NCI-H748 (cell line): Measurements from ENCODE around the gene ATP13A3.
"Not testable (repeated sequence)": the region's sequence is repeated elsewhere in the genome, so short reads cannot be mapped to it uniquely, and the experiment has no call there.

Source experiments
- DNase-seq: peaks from one replicate; lab custom pipeline; 2025; ENCODE audit not compliant: unreplicated experiment; lab: John Stamatoyannopoulos, UW

The ATP13A3 gene

DNA sequence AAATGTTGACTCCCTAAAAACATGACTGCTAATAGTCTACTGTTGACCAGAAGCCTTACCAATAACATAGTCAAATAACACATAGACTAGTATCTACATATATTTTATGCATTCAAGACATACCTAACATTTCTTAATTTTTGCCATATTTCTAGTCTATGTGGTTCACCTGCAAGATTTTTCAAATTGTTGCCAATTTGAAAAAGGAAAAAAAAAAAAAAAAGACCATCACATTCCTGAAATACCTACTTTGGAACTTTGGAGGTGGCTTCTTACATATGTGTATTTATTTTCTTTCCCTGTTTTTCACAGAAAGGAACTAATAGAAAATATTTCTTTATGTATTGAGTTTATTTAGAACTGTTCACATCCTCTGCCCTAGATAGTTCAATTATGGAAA lies 13.4 kb upstream of the ATP13A3 start:
- DNase-seq: no peak

- DNase-seq: not testable (repeated sequence)
These were observed 12.7 kb upstream of the ATP13A3 start for GRCh38 chr3:194499516-194499915.

- DNase-seq: no peak
These were observed 11.2 kb upstream of the ATP13A3 start for GRCh38 chr3:194497799-194498575.

DNA sequence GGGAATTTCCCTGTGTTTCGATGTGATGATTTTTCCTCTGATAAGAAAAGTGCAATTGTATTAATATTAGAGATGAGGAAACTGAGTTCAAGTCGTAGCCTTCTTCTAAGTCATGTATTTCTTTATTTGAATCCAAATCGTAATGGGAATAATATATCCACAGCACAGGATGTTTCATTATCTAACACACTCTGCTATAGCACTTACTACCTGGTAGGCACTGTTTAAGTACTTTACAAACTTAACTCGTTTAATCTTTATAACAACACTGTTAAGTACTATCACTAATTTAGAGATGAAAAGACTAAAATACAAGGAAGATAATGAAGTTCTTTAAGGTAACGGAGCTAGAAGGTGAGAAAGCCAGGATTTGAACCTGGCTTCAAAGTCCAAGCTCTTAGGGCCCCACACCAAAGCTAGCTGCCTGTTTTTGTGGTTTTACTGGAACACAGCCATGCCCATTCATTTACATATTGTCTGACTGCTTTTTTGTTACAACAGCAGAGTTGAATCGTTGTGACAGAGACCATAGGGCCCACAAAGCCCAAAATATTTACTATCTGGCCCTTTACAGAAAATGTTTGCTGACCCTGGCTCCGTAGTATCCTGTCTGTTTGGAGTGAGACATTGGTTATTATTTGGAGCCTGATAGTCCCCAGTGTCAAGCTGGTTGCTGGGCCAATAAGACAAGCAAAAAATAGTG lies 9.6 kb upstream of the ATP13A3 start:
- no peak for DNase-seq

DNA sequence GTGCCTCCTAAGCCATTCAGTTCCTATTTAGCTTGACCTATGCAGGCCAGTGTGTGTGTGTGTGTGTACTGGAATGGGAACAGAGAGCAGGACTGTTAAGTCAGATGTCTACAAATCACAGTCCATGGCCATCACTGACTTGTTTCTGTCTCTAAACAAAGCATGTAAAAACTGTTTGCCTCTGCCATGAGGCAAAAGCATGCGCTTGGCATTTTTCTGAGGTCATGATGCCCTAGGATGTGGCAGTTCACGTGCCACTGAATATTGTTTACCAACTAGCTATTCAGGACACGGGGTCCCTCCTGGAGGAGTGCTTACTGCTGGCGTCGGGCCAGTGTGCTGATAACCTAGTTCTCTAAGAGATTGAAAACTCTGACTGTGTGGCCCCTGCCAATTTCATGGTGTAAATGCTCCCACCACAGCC lies 8.2 kb upstream of the ATP13A3 start:
- DNase-seq: no peak

- not testable (repeated sequence) for DNase-seq
These were observed 7.5 kb upstream of the ATP13A3 start for GRCh38 chr3:194493995-194494927.

DNA sequence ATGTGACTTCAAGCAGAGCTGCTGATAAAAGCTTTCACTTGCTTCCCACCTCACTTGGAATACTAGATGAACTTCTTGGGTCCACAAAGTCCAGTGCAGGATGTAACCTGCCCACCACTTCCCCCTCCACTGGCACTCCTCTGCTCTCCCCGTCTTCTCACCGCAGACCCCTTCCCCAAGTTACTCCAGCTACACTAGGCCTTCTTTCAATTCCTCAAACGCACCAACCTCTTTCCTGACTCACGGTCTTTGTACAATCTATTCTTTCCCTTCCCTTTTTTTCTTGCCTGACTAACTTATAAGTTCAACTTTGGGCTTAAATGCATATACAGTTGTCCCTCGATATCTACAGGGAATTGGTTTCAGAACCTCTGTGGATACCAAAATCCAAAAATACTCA lies 5.2 kb upstream of the ATP13A3 start:
- DNase-seq: no peak

DNA sequence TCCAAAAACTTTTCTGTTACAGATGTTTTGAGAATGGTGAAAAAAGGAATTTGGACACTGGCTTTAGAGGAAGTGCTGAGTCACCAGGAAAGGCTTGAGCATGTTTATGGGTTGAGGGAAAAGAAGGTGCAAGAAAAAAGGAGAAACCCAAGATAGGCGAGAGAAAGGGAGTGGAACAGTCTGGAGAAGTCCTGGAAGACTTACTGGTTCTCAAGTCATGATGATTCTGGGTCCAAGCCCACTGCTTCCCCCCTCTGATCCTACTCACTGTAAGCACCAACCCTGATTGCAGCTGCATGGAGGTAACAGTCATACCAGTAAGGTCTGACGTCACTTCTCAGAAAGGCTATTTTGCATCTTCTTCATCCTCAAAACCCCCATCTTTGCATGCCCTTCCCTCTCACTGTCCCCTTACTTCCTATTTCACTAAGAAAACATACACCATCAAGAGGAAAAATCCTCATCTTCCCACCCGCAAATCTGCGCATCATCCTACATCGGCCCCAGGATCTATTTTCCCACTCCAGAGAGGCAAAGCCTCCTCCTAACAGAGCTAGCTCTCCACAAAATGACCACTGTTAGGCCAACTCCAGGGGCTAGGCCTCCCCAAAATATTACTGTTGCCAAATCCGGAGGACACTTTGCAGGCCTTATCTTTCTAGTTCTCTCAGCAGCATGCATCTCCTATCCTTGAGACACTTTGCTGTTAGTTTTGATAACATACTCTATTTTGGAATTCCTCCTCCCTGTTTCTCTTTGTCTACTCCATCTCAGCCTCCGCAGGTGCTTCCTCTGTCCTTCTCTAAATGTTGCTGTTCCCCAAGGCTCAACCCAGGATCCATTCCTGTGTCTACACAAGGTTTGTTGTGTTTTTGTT lies 3.2 kb upstream of the ATP13A3 start:
- DNase-seq: no peak

DNA sequence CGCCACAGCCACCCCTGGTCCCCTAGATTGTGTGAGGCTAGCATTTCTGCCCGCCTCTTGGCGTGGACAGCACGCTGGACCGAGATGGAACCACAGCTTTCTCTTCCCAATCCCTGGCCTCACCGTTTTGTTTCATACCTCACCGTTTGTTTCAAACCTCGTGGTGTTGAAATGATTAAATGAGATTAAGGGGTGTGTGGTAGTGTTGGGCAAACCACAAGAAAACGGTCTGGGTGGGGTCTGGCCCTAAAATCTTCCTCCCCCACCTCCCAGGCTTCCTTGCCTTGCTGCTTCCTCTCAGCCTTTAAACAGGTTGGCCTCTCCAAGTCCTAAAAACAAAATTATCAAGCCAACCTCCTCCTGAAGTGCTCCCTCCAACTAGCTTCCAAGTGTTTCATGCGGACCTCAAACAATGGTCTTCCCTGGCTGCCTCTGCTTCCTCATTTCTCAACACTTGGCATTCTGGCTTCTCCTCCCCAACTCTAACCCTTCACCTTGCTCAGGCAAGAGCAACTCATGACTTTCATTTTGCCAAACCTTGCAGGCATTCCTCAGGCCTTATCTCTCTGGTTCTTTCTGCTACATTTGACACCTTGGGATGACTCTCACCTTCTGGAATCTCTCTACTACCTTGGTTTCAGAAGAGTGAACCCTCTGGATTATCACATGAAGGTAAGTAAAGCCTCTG lies 1.4 kb upstream of the ATP13A3 start:
- no peak for DNase-seq

DNA sequence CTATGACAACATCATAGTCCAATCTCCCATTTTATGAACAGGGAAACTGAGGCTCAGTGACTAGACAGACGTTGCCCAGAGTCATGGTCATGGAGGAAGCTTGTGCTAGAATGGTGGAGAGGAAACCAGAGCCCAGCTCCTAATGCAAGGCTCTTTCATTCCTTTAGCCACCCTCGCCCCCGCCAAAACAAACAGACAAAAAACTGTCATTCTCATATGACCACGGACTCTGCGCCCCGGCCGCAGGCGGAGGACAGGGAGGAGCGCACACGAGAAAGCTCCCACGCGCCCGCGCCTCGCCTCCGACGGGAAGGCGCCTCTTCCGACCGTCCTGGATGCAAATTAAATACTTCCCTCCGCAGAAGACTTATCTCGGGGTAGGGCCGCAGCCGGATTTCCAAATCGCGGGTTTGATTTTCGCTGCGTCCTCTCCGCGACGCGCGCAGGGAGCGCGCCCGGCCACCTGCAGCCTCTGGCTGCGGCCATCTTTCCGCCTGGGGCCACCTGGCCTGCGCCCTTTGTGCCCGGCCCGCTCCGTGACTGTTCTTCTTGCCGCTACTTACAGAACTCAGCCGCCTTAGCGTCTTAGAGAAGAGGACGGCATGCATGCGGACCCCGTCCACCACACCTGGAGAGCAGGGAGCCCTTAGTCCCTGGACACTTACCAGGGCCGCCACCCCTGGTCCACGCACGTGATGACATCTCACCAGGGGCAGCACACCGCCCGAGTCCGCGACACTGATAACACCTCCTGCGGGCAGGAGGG lies 670 bp upstream of the ATP13A3 start:
- peak; percentile 72 for DNase-seq

- peak; percentile 36 for DNase-seq
These were observed 792 bp downstream of the ATP13A3 start for GRCh38 chr3:194485881-194486539.

DNA sequence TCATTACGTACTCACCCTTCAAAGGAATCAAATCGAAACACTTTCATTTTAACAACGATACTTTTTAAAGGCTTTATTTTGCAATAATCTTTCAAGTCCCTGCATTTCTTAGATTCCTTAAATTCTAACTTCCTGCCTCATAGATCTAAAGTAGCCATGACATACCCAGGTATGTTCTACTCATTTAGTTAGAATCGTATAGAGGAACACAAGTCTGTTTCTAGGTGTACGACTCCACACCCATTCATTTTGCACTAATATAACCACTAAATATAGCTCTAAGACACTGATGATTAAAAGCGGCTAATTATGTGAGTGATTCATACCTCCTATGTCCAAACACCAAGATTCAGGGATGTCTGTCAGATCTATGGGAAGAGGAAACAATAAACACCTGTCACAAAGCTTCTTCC lies 1.3 kb downstream of the ATP13A3 start:
- DNase-seq: no peak

DNA sequence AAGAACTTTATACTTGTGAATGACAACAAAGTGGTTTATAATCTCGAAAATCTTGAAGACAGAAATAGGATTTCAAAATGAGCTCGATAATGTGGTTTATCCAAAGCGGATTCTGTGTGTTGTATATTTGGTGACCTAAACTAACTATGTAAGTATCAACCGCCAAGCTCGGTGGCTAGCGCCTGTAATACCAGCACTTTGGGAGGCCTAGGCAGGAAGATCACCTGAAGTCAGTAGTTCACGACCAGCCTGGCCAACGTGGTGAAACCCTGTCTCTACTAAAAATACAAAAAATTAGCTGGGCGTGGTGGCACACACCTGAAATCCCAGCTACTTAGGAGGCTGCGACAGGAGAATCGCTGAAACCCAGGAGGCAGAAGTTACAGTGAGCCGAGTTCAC lies 2.2 kb downstream of the ATP13A3 start:
- no peak for DNase-seq

GRCh38 chr3:194483850-194484249 lies 3.0 kb downstream of the ATP13A3 start:
- no peak for DNase-seq

DNA sequence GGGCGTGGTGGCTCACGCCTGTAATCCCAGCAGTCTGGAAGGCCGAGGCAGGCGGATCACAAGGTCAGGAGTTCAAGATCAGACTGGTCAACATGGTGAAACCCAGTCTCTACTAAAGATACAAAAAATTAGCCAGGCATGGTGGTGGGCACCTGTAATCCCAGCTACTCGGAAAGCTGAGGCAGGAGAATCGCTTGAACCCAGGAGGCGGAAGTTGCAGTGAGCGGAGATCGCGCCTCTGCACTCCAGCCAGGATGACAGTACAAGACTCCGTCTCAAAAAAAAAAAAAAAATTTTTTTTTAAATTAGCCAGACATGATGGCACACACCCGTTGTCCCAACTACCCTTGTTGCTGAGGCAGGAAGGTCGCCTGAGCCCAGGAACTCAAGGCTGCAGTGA lies 4.0 kb downstream of the ATP13A3 start:
- not testable (repeated sequence) for DNase-seq

DNA sequence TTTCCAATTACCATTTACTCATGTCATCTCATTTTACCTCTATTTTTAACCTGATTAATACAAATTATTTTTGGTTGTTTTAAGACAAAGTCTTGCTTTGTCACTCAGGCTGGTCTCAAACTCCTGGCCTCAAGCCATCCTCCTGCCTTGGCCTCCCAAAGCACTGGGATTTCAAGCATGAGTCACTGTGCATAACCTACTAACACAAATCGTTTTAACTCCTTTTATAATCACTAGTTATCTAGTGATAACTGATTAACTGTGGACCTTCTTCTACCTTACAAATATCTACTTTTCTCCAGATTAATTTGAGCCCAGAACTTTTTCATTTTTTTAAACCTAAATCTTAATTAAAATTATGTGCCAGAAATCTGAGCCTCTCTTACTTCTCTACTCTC lies 4.6 kb downstream of the ATP13A3 start:
- DNase-seq: no peak

GRCh38 chr3:194481525-194482195 lies 5.1 kb downstream of the ATP13A3 start:
- no peak for DNase-seq

DNA sequence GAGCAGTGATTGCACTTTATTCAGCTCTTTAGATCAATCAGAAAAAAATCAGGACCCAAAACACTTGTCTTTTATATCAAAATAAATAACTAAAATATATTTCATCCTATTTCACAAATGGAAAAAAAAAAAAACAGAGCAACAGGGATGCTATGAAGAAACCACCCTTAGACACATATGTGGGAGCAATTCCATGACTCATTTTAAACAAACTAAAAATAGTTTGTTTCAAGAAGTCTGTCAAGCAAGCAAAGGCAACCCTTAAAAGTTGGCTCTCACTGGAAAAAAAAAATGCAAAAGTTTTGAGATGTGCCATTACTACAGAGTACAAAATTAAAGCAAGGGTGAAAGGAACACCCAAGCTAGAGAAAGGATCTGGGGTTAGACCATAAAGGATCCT lies 5.7 kb downstream of the ATP13A3 start:
- no peak for DNase-seq
